ENCODE data around the gene TBK1.

Gene TBK1

DNA sequence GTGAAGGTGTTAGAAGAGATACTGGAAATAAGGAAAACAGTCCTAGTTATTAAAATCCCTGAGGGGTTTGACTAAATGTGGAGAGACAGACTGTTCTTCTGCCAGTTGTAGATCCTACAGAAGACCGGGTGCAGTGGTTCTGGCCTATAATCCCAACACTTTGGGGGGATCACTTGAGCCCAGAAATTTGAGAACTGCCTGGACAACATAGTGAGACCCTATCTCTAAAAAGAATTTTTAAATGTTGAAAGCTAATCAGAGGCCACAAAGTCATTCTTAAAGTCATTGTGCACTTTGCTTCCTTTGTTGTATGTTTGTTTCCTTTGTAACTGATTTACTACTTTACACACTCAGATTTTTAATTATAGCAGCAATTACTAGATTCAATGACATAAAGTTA is 97.2 kb downstream of the TBK1 start:
- DNase-seq = no peak

DNA sequence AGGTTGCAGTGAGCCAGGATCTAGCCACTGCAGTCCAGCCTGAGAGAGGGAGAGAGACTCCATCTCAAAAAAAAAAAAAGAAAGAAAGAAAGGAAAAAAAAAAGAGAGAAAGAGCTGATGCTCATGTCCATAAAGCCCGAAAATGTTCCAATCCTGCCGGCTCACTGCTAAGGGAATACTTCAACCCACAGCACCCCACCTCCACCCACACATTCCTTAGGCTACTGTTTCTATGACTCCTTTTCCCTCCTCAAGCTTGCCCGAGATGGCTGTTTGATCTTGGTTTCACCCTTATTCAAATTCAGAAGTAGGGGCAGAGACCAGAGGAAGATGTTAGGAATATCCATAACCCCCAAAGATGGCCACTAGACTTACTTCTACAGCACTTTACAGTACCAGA is 98.8 kb downstream of the TBK1 start:
- DNase-seq = no peak

DNA sequence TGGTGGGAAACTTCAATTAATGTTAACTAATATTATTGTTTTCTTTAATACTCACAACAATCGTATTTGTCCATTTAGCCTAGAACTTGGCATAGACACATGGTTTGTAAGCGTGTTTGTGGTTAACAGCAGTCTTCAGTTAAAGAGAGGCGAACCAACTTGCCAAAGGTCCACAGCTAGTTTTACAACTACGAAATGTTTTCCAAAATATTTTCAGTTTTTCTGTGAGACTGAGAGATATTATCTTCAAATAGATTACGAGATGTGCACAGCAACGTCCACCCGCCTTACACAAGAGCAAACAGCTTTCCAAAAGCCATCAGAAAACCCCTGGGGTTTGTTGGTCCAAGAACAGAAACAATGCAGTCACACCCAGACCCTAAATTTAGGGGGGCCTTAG is 99.8 kb downstream of the TBK1 start:
- no peak for DNase-seq
